Suprapubic skin (tissue), 3 donors: Measurements from ENCODE around the gene RPAIN.

Source experiments
- CTCF ChIP-seq, 2 donors: fragments of 200-600 bp in 1 of 2; fragments of 450-650 bp in 1 of 2; sonication (generic) in 1 of 2; IDR thresholded peaks; one replicate each; pipeline ENCODE4 v1.5.1; 2016 to 2019; ENCODE audit warnings: antibody characterized with exemption in 2 of 2, mild to moderate bottlenecking in 1 of 2, moderate library complexity in 1 of 2
- POLR2A ChIP-seq, 2 donors: fragments of 450-650 bp; IDR thresholded peaks; one replicate each; pipeline ENCODE4 v1.6.1; 2017; ENCODE audit warnings: antibody characterized with exemption in 2 of 2, mild to moderate bottlenecking in 2 of 2, moderate library complexity in 2 of 2

- TF ChIP-seq CTCF (IDR thresholded peaks at IDR 0.05) (no peak), POLR2A (IDR thresholded peaks at IDR 0.05) (no peak)
Measured at GRCh38 chr17:5391678-5392077, 28.3 kb upstream of the RPAIN start.
